K562 (cell line): Measurements from ENCODE around the gene RYR1. TPM values are rescaled to one million over a fixed set of nuclear protein-coding genes. Genes with fewer than 3 reads are reported as not detected.
A peak's percentile ranks its signal among the peaks of the same experiment; 100 is the strongest.

ENCODE experiments used
- ARNT ChIP-seq, 2 experiments: fragments of 450-650 bp; IDR thresholded peaks; 2 replicates each; pipeline ENCODE4 v1.6.1; 2016; ENCODE audit warnings: mild to moderate bottlenecking in 1 of 2
- CTBP1 ChIP-seq: fragments of 450-650 bp; IDR thresholded peaks from 2 replicates; pipeline ENCODE4 v1.6.1; 2016; ENCODE audit warnings: borderline replicate concordance
- CXXC5 ChIP-seq: fragments of 250-450 bp; sonication (Bioruptor Pico); IDR thresholded peaks from 2 replicates; pipeline ENCODE4 v1.8.0; 2022; ENCODE audit warnings: inconsistent platforms, mild to moderate bottlenecking, moderate library complexity
- DMBX1 ChIP-seq: fragments of 250-450 bp; sonication (Bioruptor Pico); IDR thresholded peaks from 2 replicates; pipeline ENCODE4 v1.8.0; 2022; ENCODE audit warnings: inconsistent platforms, mild to moderate bottlenecking, moderate library complexity, borderline replicate concordance
- E2F3 ChIP-seq: fragments of 250-450 bp; sonication (Bioruptor Pico); IDR thresholded peaks from 2 replicates; pipeline ENCODE4 v1.4.0; 2020; ENCODE audit warnings: mild to moderate bottlenecking
- E2F4 ChIP-seq: sonication (generic); formaldehyde crosslinking; IDR thresholded peaks from 2 replicates; pipeline ENCODE4 v1.8.0; 2022; ENCODE audit warnings: mild to moderate bottlenecking, low read depth, missing genetic modification reagents
- HDAC2 ChIP-seq: fragments of 450-650 bp; IDR thresholded peaks from 2 replicates; pipeline ENCODE4 v1.6.1; 2016; ENCODE audit warnings: mild to moderate bottlenecking
- HMBOX1 ChIP-seq: sonication (generic); IDR thresholded peaks from 2 replicates; pipeline ENCODE4 v1.6.1; 2016
- KDM1A ChIP-seq, 2 experiments: fragments of 450-650 bp; IDR thresholded peaks; 2 replicates each; pipeline ENCODE4 v1.6.1; 2016; ENCODE audit warnings: mild to moderate bottlenecking in 2 of 2
- PHTF2 ChIP-seq: fragments of 250-450 bp; sonication (Bioruptor Pico); IDR thresholded peaks from 2 replicates; pipeline ENCODE4 v1.5.0; 2021; ENCODE audit warnings: mild to moderate bottlenecking
- RBM17 ChIP-seq: fragments of 200-400 bp; formaldehyde crosslinking; IDR thresholded peaks from 2 replicates; pipeline ENCODE4 v1.6.1; 2017; ENCODE audit warnings: low read depth, mild to moderate bottlenecking, low read length, borderline replicate concordance
- SMC3 ChIP-seq: conservative IDR thresholded peaks from 2 replicates; pipeline ENCODE4 v1.6.1; 2011; ENCODE audit warnings: low read depth, low read length, improper control_type of control experiment; ENCODE audit not compliant: insufficient read depth
- TCF7 ChIP-seq: sonication (generic); IDR thresholded peaks from 2 replicates; pipeline ENCODE4 v1.6.1; 2016; ENCODE audit warnings: antibody characterized with exemption, borderline replicate concordance
- ZBTB43 ChIP-seq: sonication (generic); formaldehyde crosslinking; IDR thresholded peaks from 2 replicates; pipeline ENCODE4 v1.8.0; 2023; ENCODE audit warnings: mild to moderate bottlenecking, missing genetic modification reagents
- ZNF12 ChIP-seq: sonication (generic); formaldehyde crosslinking; IDR thresholded peaks from 2 replicates; pipeline ENCODE4 v1.4.0; 2020; ENCODE audit warnings: mild to moderate bottlenecking, missing genetic modification reagents
- ZNF324 ChIP-seq: fragments of 250-450 bp; sonication (Bioruptor Pico); IDR thresholded peaks from 2 replicates; pipeline ENCODE4 v1.4.0; 2020; ENCODE audit warnings: mild to moderate bottlenecking
- ZNF766 ChIP-seq: fragments of 200-800 bp; sonication (Bioruptor generic); conservative IDR thresholded peaks from 2 replicates; pipeline ENCODE4 v1.6.1; 2016; ENCODE audit warnings: missing genetic modification characterization, missing compliant biosample characterization
- ZNF785 ChIP-seq: fragments of 250-450 bp; sonication (Bioruptor Pico); IDR thresholded peaks from 2 replicates; pipeline ENCODE4 v1.4.0; 2020; ENCODE audit warnings: mild to moderate bottlenecking
- polyA plus RNA-seq, 8 experiments: library from polyadenylated mRNA; depleted of rRNA in 4 of 8; stranded (reverse) in 5 of 8; unstranded in 3 of 8; fragments of >200 nt; fragmentation: Nextera tagmentation in 2 of 8; fragmentation: Illumina TruSeq in 1 of 8; extraction: Ambion mirVana in 2 of 8; extraction: Trizol in 1 of 8; gene quantifications; 2 replicates each; pipeline versions ENCODE4 v1.2.1 to v1.2.3, GENCODE V29; 2011 to 2014; ENCODE audit warnings: inconsistent platforms in 1 of 8, missing spikeins in 1 of 8
- total RNA-seq, 7 experiments: library from RNA; depleted of rRNA in 6 of 7; stranded (reverse); fragments of >200 nt in 6 of 7; fragmentation: Illumina TruSeq in 2 of 7; extraction: Trizol in 2 of 7; gene quantifications; 2 replicates each; pipeline versions ENCODE4 v1.2.1 to v1.2.3, GENCODE V29; 2011 to 2021; ENCODE audit warnings: low replicate concordance in 1 of 7
- TF ChIP-seq, protein P1 (sequence below): sonication (generic); formaldehyde crosslinking; IDR thresholded peaks from 2 replicates; pipeline ENCODE4 v1.8.1; 2023; ENCODE audit warnings: mild to moderate bottlenecking, missing genetic modification reagents, moderate library complexity
- TF ChIP-seq, protein P2 (sequence below): fragments of 250-450 bp; sonication (Bioruptor Pico); IDR thresholded peaks from 2 replicates; pipeline ENCODE4 v1.8.0; 2021; ENCODE audit warnings: moderate library complexity, mild to moderate bottlenecking, inconsistent platforms
- TF ChIP-seq, protein P3 (sequence below): sonication (generic); formaldehyde crosslinking; IDR thresholded peaks from 2 replicates; pipeline ENCODE4 v1.8.0; 2022; ENCODE audit warnings: missing genetic modification reagents, mild to moderate bottlenecking, moderate library complexity, borderline replicate concordance

The RYR1 gene
- total and polyA plus RNA-seq, 9 of the 15 experiments (the other 6 are each of a cell fraction or from before 2014, with no cell fraction given) = 0.11 to 7.4 (median 3.7) TPM

- peak; percentile 24; the same call in 1 of the 2 replicates for TF ChIP-seq TCF7
- TF ChIP-seq ZNF766 = peak; percentile 70; the same call in 1 of the 2 replicates
- TF ChIP-seq ZNF12 (CRISPR knock-in tag) = no peak
- TF ChIP-seq ZNF785 (CRISPR knock-in tag) = no peak
- no peak for TF ChIP-seq ZNF324 (CRISPR knock-in tag)
- TF ChIP-seq ARNT (IDR thresholded peaks at IDR 0.05) = no peak; a peak in 1 of 4 replicates
- TF ChIP-seq SMC3 = 0 out of 2 replicates have a peak, but pooled peaks have one; percentile 10
- TF ChIP-seq E2F3 (CRISPR knock-in tag) = peak; percentile 83
- TF ChIP-seq CTBP1 = peak; percentile 40; the same call in 1 of the 2 replicates
- no peak for TF ChIP-seq RBM17
- peak; percentile 85 for TF ChIP-seq HDAC2
- TF ChIP-seq KDM1A (IDR thresholded peaks at IDR 0.05) = no peak
- peak; percentile 55 for TF ChIP-seq DMBX1
- no peak for TF ChIP-seq ZBTB43 (CRISPR knock-in tag)
- TF ChIP-seq, protein P1, sequence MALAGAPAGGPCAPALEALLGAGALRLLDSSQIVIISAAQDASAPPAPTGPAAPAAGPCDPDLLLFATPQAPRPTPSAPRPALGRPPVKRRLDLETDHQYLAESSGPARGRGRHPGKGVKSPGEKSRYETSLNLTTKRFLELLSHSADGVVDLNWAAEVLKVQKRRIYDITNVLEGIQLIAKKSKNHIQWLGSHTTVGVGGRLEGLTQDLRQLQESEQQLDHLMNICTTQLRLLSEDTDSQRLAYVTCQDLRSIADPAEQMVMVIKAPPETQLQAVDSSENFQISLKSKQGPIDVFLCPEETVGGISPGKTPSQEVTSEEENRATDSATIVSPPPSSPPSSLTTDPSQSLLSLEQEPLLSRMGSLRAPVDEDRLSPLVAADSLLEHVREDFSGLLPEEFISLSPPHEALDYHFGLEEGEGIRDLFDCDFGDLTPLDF (CRISPR knock-in tag) = peak; percentile 92
- TF ChIP-seq PHTF2 (CRISPR knock-in tag) = no peak
- peak; percentile 84 for TF ChIP-seq E2F4 (CRISPR knock-in tag)
- TF ChIP-seq, protein P2, sequence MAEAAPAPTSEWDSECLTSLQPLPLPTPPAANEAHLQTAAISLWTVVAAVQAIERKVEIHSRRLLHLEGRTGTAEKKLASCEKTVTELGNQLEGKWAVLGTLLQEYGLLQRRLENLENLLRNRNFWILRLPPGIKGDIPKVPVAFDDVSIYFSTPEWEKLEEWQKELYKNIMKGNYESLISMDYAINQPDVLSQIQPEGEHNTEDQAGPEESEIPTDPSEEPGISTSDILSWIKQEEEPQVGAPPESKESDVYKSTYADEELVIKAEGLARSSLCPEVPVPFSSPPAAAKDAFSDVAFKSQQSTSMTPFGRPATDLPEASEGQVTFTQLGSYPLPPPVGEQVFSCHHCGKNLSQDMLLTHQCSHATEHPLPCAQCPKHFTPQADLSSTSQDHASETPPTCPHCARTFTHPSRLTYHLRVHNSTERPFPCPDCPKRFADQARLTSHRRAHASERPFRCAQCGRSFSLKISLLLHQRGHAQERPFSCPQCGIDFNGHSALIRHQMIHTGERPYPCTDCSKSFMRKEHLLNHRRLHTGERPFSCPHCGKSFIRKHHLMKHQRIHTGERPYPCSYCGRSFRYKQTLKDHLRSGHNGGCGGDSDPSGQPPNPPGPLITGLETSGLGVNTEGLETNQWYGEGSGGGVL (CRISPR knock-in tag) = no peak
- TF ChIP-seq, protein P3, sequence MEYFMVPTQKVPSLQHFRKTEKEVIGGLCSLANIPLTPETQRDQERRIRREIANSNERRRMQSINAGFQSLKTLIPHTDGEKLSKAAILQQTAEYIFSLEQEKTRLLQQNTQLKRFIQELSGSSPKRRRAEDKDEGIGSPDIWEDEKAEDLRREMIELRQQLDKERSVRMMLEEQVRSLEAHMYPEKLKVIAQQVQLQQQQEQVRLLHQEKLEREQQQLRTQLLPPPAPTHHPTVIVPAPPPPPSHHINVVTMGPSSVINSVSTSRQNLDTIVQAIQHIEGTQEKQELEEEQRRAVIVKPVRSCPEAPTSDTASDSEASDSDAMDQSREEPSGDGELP = peak; percentile 79; the same call in 1 of the 2 replicates
- peak; percentile 83 for TF ChIP-seq CXXC5
- no peak for TF ChIP-seq HMBOX1
These were observed 185.3 kb downstream of the RYR1 start, which contains the start of gene EIF3K (continued) for GRCh38 chr19:38618590-38619360.
